Keratinocyte (primary cell): Measurements from ENCODE around the gene BCL11B. TPM values are rescaled to one million over a fixed set of nuclear protein-coding genes. Genes with fewer than 3 reads are reported as not detected.

ENCODE experiments used
- DNase-seq: peaks from one replicate; pipeline ENCODE4 v3.0.0-alpha.2; 2011; ENCODE audit warnings: low read depth, missing footprints, low spot score
- FAIRE-seq: peaks from 2 replicates; lab custom pipeline; 2011; peaks lifted over from hg19 to GRCh38; lab: Jason Lieb, UNC
- H2AFZ ChIP-seq: 2 replicates; pipeline ENCODE4 v1.6.0; 2012; ENCODE audit warnings: low read length, control low read depth, inconsistent platforms; ENCODE audit not compliant: control insufficient read depth
- H3K27ac ChIP-seq: 2 replicates; pipeline ENCODE4 v1.5.1; 2011; ENCODE audit warnings: low read length; ENCODE audit not compliant: control insufficient read depth, insufficient read depth
- H3K27me3 ChIP-seq: 3 replicates; pipeline ENCODE4 v1.6.0; 2011; ENCODE audit warnings: low read length; ENCODE audit not compliant: control insufficient read depth, insufficient read depth; ENCODE audit errors: extremely low read depth
- H3K36me3 ChIP-seq, 2 experiments: 2 replicates in 1 of 2; 3 replicates in 1 of 2; pipeline ENCODE4 v1.5.1; 2011; ENCODE audit warnings: low read length in 2 of 2, mild to moderate bottlenecking in 1 of 2; ENCODE audit not compliant: control insufficient read depth in 2 of 2, insufficient read depth in 2 of 2; ENCODE audit errors: extremely low read depth in 1 of 2
- H3K4me1 ChIP-seq: 3 replicates; pipeline ENCODE4 v1.5.1; 2011; ENCODE audit warnings: low read length; ENCODE audit not compliant: control insufficient read depth, insufficient read depth; ENCODE audit errors: extremely low read depth
- H3K4me2 ChIP-seq: 3 replicates; pipeline ENCODE4 v1.6.0; 2011; ENCODE audit warnings: low read depth, low read length; ENCODE audit not compliant: control insufficient read depth, insufficient read depth; ENCODE audit errors: extremely low read depth
- H3K4me3 ChIP-seq, 3 experiments: fragments of 200-600 bp in 1 of 3; sonication (generic) in 1 of 3; 2 replicates in 2 of 3; 3 replicates in 1 of 3; pipeline ENCODE4 v1.5.1; 2011 to 2016; ENCODE audit warnings: low read length in 3 of 3, mild to moderate bottlenecking in 3 of 3, control low read depth in 2 of 3, inconsistent platforms in 1 of 3, low read depth in 1 of 3, mixed read lengths in 1 of 3, mixed run types in 1 of 3, moderate library complexity in 1 of 3; ENCODE audit not compliant: control insufficient read depth in 2 of 3, insufficient read depth in 2 of 3; ENCODE audit errors: extremely low read depth in 1 of 3
- H3K79me2 ChIP-seq: 2 replicates; pipeline ENCODE4 v1.6.0; 2012; ENCODE audit warnings: low read length; ENCODE audit not compliant: control insufficient read depth, insufficient read depth
- H3K9ac ChIP-seq: 3 replicates; pipeline ENCODE4 v1.6.0; 2011; ENCODE audit warnings: low read length; ENCODE audit not compliant: control insufficient read depth, insufficient read depth; ENCODE audit errors: extremely low read depth
- H3K9me1 ChIP-seq: 3 replicates; pipeline ENCODE4 v1.6.0; 2011; ENCODE audit warnings: low read length; ENCODE audit not compliant: control insufficient read depth, insufficient read depth; ENCODE audit errors: extremely low read depth
- H3K9me3 ChIP-seq: 2 replicates; pipeline ENCODE4 v1.5.1; 2012; ENCODE audit warnings: low read depth, low read length; ENCODE audit not compliant: control insufficient read depth
- H4K20me1 ChIP-seq: 3 replicates; pipeline ENCODE4 v1.6.0; 2011; ENCODE audit warnings: low read length; ENCODE audit not compliant: control insufficient read depth, insufficient read depth; ENCODE audit errors: extremely low read depth
- EZH2 ChIP-seq: IDR thresholded peaks from one replicate; pipeline ENCODE4 v1.6.1; 2012; ENCODE audit warnings: inconsistent platforms, mild to moderate bottlenecking, low read length, moderate library complexity
- dilution Hi-C: fragments of 300-500 bp; cut with MboI; formaldehyde crosslinking; loops from one replicate; pipeline ENCODE4 v1.7.0; 2020; ENCODE audit warnings: low sequenced_read_pairs; ENCODE audit not compliant: extremely low pct_ligation_motif_present
- polyA plus RNA-seq, 5 experiments: library from polyadenylated mRNA; depleted of rRNA in 3 of 5; stranded (reverse) in 3 of 5; stranded (forward) in 1 of 5; unstranded in 1 of 5; fragments of >200 nt; gene quantifications; 1 replicate in 1 of 5; 2 replicates in 3 of 5; 3 replicates in 1 of 5; pipeline versions ENCODE4 v1.2.1 to v1.2.3, GENCODE V29; 2011 to 2012; ENCODE audit warnings: missing spikeins in 2 of 5, low read depth in 1 of 5, low replicate concordance in 1 of 5
- TF ChIP-seq, protein P1 (sequence below), 3 experiments: IDR thresholded peaks in 1 of 3; conservative IDR thresholded peaks in 1 of 3; optimal IDR thresholded peaks in 1 of 3; 2 replicates in 2 of 3; 3 replicates in 1 of 3; pipeline versions ENCODE3 to v1.5.1; 2011; ENCODE audit warnings: low read length in 3 of 3, mild to moderate bottlenecking in 3 of 3, moderate library complexity in 2 of 3, control low read depth in 1 of 3, inconsistent platforms in 1 of 3; ENCODE audit not compliant: insufficient read depth in 2 of 3; ENCODE audit errors: extremely low read depth in 1 of 3

Gene BCL11B
- polyA plus RNA-seq, 1 donor (not counting 4 experiments of a cell fraction or from before 2014, with no cell fraction given): 5.2 TPM

DNA sequence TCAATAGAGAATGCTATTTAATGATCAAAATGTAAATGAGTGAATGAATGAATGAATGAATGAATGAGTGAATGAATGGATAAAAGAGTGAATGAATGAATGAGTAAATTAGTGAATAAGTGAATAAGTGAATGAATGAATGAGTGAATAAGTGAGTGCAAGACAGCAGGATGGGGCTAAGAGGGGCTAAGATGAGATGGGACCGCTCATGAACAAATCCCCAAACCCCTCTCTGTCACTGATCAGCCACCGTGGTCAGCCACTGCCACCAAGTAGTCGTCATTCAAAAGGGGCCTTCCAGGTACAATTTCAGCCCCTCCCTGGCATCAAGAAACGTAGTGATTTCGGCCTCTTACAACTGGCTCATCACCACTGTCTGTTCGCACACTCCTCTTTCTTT lies 79.2 kb downstream of the BCL11B start:
- dilution Hi-C loops: no loop called here
- Histone ChIP-seq H3K4me1 (peaks cover 25% of the 10 kb centered on the region), H3K79me2 (peaks cover 80% of the 10 kb centered on the region), H3K4me2 (peak overlapping the region; percentile 92), H3K27me3 (no peaks in the 10 kb centered on the region), H2AFZ (no peak overlapping the region), H3K9me3 (no peaks in the 10 kb centered on the region), H3K36me3 (peaks cover 9 to 16% of the 10 kb centered on the region in 2 experiments), H4K20me1 (no peaks in the 10 kb centered on the region), H3K9me1 (peaks cover 2% of the 10 kb centered on the region), H3K27ac (no peak overlapping the region), H3K4me3 (peak overlapping the region in 1 of 3 experiments; percentile 66), H3K9ac (peak overlapping the region; percentile 75)
- TF ChIP-seq, protein P1, sequence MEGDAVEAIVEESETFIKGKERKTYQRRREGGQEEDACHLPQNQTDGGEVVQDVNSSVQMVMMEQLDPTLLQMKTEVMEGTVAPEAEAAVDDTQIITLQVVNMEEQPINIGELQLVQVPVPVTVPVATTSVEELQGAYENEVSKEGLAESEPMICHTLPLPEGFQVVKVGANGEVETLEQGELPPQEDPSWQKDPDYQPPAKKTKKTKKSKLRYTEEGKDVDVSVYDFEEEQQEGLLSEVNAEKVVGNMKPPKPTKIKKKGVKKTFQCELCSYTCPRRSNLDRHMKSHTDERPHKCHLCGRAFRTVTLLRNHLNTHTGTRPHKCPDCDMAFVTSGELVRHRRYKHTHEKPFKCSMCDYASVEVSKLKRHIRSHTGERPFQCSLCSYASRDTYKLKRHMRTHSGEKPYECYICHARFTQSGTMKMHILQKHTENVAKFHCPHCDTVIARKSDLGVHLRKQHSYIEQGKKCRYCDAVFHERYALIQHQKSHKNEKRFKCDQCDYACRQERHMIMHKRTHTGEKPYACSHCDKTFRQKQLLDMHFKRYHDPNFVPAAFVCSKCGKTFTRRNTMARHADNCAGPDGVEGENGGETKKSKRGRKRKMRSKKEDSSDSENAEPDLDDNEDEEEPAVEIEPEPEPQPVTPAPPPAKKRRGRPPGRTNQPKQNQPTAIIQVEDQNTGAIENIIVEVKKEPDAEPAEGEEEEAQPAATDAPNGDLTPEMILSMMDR (optimal IDR thresholded peaks at IDR 0.05 in 1 of 3, IDR thresholded peaks at IDR 0.05 in 1 of 3, conservative IDR thresholded peaks at IDR 0.05 in 1 of 3; ENCODE audit: extremely low read depth in 1 of 3, insufficient read depth in 2 of 3, low read length in 3 of 3): no peak
- no peak for TF ChIP-seq EZH2
- no peak for FAIRE-seq
- no peak for DNase-seq

DNA sequence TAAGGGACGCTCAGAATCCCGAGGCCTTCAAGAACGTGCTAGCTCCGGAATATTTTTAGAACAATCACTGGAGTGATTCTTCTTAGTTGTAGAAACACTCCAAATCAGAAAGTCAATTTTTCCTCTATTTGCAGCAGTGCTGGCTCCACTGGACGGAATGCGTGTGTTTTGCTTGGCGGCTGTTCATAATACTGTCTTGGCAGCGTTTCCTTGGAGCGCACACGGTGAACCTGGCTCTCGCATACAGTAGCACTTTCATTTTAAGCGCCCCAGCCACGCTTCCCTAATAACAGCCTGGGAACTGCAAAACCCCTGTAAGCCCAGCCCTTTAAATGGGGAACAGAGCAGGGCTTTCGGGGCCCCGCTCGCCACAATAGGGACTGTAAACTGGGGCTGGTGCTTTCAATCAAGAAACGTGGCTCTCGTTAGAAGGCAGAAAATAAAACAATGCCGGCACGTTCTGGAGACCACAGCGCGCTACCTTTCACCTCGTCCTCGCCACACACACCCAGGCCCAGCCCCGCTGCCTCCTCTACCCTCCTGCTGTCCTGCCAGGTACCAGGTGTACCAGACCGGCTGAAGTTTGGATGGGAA lies 79.9 kb downstream of the BCL11B start:
- Histone ChIP-seq H3K36me3 (peaks cover 9 to 11% of the 10 kb centered on the region in 2 experiments), H3K9ac (peak overlapping the region; percentile 75), H4K20me1 (no peaks in the 10 kb centered on the region), H3K9me3 (no peaks in the 10 kb centered on the region), H3K79me2 (peaks cover 86% of the 10 kb centered on the region), H3K27me3 (no peaks in the 10 kb centered on the region), H3K4me3 (peak overlapping the region; percentile 13 to 66 (median 43)), H3K4me1 (peaks cover 25% of the 10 kb centered on the region), H3K4me2 (peak overlapping the region; percentile 92), H3K27ac (peak overlapping the region; percentile 49), H2AFZ (no peak overlapping the region), H3K9me1 (peaks cover 2% of the 10 kb centered on the region)
- TF ChIP-seq, protein P1 (optimal IDR thresholded peaks at IDR 0.05 in 1 of 3, IDR thresholded peaks at IDR 0.05 in 1 of 3, conservative IDR thresholded peaks at IDR 0.05 in 1 of 3; ENCODE audit: extremely low read depth in 1 of 3, insufficient read depth in 2 of 3, low read length in 3 of 3): no peak
- no peak for TF ChIP-seq EZH2
- dilution Hi-C loops: no loop called here
- DNase-seq (no peak), FAIRE-seq (peak; percentile 83)
